ENCODE data around the gene DCAF4. TPM values are rescaled to one million over a fixed set of nuclear protein-coding genes. Genes with fewer than 3 reads are reported as not detected.

DCAF4 gene
- polyA plus RNA-seq, 1 of the 3 experiments (the other 2 are of a cell fraction) = 17.9 TPM

- H3K4me3 ChIP-seq (ENCODE audit: low read depth in 2 of 2, low read length in 1 of 2) = no peak overlapping the region
- 65% methylated on average over 3 of the region's 3 CpGs for WGBS (ENCODE audit: low lambda C conversion rate)
- H3F3A ChIP-seq (replicated peaks; ENCODE audit: insufficient read depth) = no peaks in the 10 kb centered on the region
- H4K20me1 ChIP-seq (ENCODE audit: insufficient read depth) = no peaks in the 10 kb centered on the region
- no peaks in the 10 kb centered on the region for H3K36me3 ChIP-seq (replicated peaks in 1 of 2; ENCODE audit: control insufficient read depth in 1 of 2, insufficient read depth in 2 of 2, low read length in 1 of 2)
- no peak overlapping the region for H2AFZ ChIP-seq (ENCODE audit: low read depth)
- CTCF ChIA-PET = interaction anchor here (1.2 to 2.2 kb wide), 6 partner anchors 16 to 374 kb away, joined by 3 to 7 read pairs (median 4); no protein-coding TSS in a partner anchor
- peaks cover 17% of the 10 kb centered on the region for H3K27me3 ChIP-seq (ENCODE audit: insufficient read depth)
- no peak for TF ChIP-seq MAX (IDR thresholded peaks at IDR 0.05; ENCODE audit: low read depth)
- TF ChIP-seq TCF12 (IDR thresholded peaks at IDR 0.05) = no peak
- TF ChIP-seq GATA2 (CRISPR knock-in tag; IDR thresholded peaks at IDR 0.05) = no peak
- no peak for TF ChIP-seq RFX5 (IDR thresholded peaks at IDR 0.05; ENCODE audit: low read length)
- TF ChIP-seq FOSL2 (IDR thresholded peaks at IDR 0.05; ENCODE audit: borderline replicate concordance, low read depth) = no peak
- no peak for TF ChIP-seq FOXM1 (IDR thresholded peaks at IDR 0.05; ENCODE audit: low read depth)
- no peak for TF ChIP-seq NFIC (IDR thresholded peaks at IDR 0.05; ENCODE audit: borderline replicate concordance)
- no peak for DNase-seq
- H3K9ac ChIP-seq = no peak overlapping the region
- H3K79me2 ChIP-seq (ENCODE audit: insufficient read depth) = no peaks in the 10 kb centered on the region
- peaks cover 0 to 14% of the 10 kb centered on the region in 2 experiments; a peak in 3 of 4 replicates for H3K4me1 ChIP-seq (ENCODE audit: control insufficient read depth in 1 of 2, insufficient read depth in 2 of 2, low read depth in 1 of 2, low read length in 1 of 2)
- H3K9me3 ChIP-seq = no peaks in the 10 kb centered on the region
- H3K27ac ChIP-seq (ENCODE audit: low read depth in 2 of 2, low read length in 1 of 2) = no peak overlapping the region
- H3K4me2 ChIP-seq = no peak overlapping the region
- H3K9me2 ChIP-seq = no peaks in the 10 kb centered on the region
- POLR2A ChIA-PET = no interaction called here
Measured at GRCh38 chr14:72887514-72887913, 38.8 kb upstream of the DCAF4 start.

- no peak overlapping the region for H3K4me2 ChIP-seq
- CTCF ChIA-PET = interaction anchor here (1.2 to 7.5 kb wide), 8 partner anchors 16 to 374 kb away, joined by 3 to 70 read pairs (median 5); no protein-coding TSS in a partner anchor
- no peak for DNase-seq
Measured at GRCh38 chr14:72888192-72888591, 38.1 kb upstream of the DCAF4 start.

More at GRCh38 chr14:72888192-72888591, 38.1 kb upstream of the DCAF4 start:
- Histone ChIP-seq H3K79me2 (ENCODE audit: insufficient read depth) (no peaks in the 10 kb centered on the region), H4K20me1 (ENCODE audit: insufficient read depth) (no peaks in the 10 kb centered on the region), H3K36me3 (replicated peaks in 1 of 2; ENCODE audit: control insufficient read depth in 1 of 2, insufficient read depth in 2 of 2, low read length in 1 of 2) (no peaks in the 10 kb centered on the region), H3F3A (replicated peaks; ENCODE audit: insufficient read depth) (no peaks in the 10 kb centered on the region), H2AFZ (ENCODE audit: low read depth) (no peak overlapping the region), H3K9me3 (no peaks in the 10 kb centered on the region), H3K9me2 (no peaks in the 10 kb centered on the region), H3K4me1 (ENCODE audit: control insufficient read depth in 1 of 2, insufficient read depth in 2 of 2, low read depth in 1 of 2, low read length in 1 of 2) (peaks cover 0 to 17% of the 10 kb centered on the region in 2 experiments; a peak in 3 of 4 replicates), H3K27me3 (ENCODE audit: insufficient read depth) (peaks cover 17% of the 10 kb centered on the region), H3K4me3 (ENCODE audit: low read depth in 2 of 2, low read length in 1 of 2) (no peak overlapping the region), H3K27ac (ENCODE audit: low read depth in 2 of 2, low read length in 1 of 2) (no peak overlapping the region), H3K9ac (no peak overlapping the region)
- POLR2A ChIA-PET = no interaction called here
- TF ChIP-seq CTCF (IDR thresholded peaks at IDR 0.05) = no peak
- TF ChIP-seq RXRA (IDR thresholded peaks at IDR 0.05; ENCODE audit: borderline replicate concordance, low read depth) = no peak
- no peak for TF ChIP-seq EP300 (IDR thresholded peaks at IDR 0.05; ENCODE audit: borderline replicate concordance in 1 of 2, low read depth in 1 of 2, low read length in 1 of 2)
- no peak for TF ChIP-seq PBX3 (IDR thresholded peaks at IDR 0.05)
- no peak for TF ChIP-seq NFIC (IDR thresholded peaks at IDR 0.05; ENCODE audit: borderline replicate concordance)
- TF ChIP-seq FOSL2 (IDR thresholded peaks at IDR 0.05; ENCODE audit: borderline replicate concordance, low read depth) = no peak
- TF ChIP-seq MXI1 (IDR thresholded peaks at IDR 0.05; ENCODE audit: low read depth, low read length) = no peak
- TF ChIP-seq TAF1 (IDR thresholded peaks at IDR 0.05; ENCODE audit: borderline replicate concordance, low read depth, low read length) = no peak
- TF ChIP-seq REST (IDR thresholded peaks at IDR 0.05; ENCODE audit: low read depth, low read length) = no peak
- no peak for TF ChIP-seq RCOR1 (IDR thresholded peaks at IDR 0.05; ENCODE audit: low read length)
- no peak for TF ChIP-seq SIN3A (IDR thresholded peaks at IDR 0.05; ENCODE audit: borderline replicate concordance, low read depth, low read length)
- no peak for TF ChIP-seq USF1 (IDR thresholded peaks at IDR 0.05; ENCODE audit: borderline replicate concordance, low read depth)
- TF ChIP-seq, protein P1, sequence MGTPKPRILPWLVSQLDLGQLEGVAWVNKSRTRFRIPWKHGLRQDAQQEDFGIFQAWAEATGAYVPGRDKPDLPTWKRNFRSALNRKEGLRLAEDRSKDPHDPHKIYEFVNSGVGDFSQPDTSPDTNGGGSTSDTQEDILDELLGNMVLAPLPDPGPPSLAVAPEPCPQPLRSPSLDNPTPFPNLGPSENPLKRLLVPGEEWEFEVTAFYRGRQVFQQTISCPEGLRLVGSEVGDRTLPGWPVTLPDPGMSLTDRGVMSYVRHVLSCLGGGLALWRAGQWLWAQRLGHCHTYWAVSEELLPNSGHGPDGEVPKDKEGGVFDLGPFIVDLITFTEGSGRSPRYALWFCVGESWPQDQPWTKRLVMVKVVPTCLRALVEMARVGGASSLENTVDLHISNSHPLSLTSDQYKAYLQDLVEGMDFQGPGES (IDR thresholded peaks at IDR 0.05; ENCODE audit: low read depth, low read length) = no peak
- TF ChIP-seq SMC3 (IDR thresholded peaks at IDR 0.05; ENCODE audit: low read depth, low read length) = no peak
- 57% methylated on average over 2 of the region's 2 CpGs for WGBS (ENCODE audit: low lambda C conversion rate)
